HG03521 (cell line): ENCODE measurements around the gene HABP4.
"Not testable (repeated sequence)": the region's sequence is repeated elsewhere in the genome, so short reads cannot be mapped to it uniquely, and the experiment has no call there.

Experiments used
- ATAC-seq: cut with Tn5 transposase; IDR thresholded peaks from one replicate; pipeline ENCODE4 v1.9.1; 2021; ENCODE audit warnings: mild to moderate bottlenecking, moderate library complexity; ENCODE audit not compliant: unreplicated experiment

The HABP4 gene

DNA sequence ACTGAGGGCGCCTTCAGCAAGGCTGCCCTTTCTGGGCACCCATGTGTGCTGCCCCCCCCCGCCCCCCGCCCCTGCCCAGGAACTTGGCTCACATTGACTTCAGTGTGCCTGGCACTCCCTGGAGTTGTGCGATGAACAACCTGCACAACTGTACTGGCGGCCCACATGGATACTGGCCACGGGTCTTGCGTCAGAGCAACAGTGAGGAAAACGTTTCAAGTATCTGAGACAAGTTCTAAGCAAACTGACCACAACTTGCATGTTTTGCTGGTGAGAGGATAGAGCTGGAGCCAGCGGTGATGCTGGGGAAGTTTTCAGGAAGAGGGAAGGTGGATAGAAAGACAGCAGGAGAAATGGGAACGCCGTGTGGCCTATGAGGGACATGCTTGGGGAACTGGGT lies 45.4 kb downstream of the HABP4 start:
- no peak for ATAC-seq

DNA sequence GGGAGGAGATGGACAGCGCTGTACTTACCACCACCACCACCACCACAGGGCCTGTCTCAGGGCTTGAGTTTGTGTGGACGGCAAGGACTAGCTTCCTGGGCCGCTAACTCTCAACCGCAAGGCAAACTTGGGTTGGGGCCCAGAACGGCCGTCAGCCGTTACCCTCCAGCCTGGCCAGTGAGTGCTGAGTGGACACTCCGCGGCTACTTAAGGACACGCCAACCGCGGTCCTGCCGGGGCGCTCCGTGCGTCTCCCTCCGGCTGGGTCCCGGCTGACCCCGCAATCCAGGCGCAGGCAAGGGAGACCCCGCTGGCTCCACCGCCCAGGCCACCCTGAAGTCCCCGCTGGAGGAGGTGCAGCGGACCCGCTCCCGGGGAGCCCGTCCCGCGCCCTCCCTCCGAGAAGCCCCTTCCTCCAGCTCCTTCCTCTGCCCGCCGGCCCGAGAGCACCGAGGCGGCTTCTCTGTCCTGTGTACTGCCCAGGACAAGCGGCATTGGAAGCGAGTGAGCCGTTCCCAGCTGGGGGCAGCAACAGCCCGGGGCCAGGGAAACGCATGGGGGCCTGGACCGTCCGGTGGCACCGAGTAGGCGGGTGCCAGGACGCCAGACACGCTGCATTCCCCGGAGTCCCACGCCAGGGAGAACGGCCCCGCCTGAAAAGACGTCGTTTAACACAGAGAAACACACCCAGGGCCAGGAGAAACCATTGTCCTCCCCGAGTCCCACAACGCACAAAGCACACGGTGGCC lies 46.6 kb downstream of the HABP4 start:
- ATAC-seq: no peak

GRCh38 chr9:96497117-96497399 lies 47.1 kb downstream of the HABP4 start:
- ATAC-seq: no peak

- no peak for ATAC-seq
Observed at GRCh38 chr9:96498796-96499195, 48.8 kb downstream of the HABP4 start.

DNA sequence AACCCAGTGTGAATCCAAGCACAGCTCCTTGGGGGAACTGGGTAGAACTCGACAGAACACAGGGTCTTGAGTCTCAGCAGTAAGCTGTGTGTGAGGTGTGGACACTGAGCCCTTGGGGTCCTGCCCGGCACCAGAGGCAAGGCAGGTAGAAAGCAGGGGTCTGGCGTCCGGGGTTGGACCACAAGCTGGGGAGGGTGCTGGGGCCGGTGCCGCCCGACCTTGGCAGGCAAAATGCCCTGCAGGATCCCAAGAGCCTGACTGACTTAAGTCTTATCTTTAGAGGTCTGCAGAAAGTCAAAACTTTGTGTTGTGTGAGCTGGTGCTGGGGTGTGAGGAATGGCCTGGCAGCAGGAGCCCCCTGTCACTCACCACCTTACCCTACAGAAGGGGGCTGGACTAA lies 49.3 kb downstream of the HABP4 start:
- no peak for ATAC-seq

DNA sequence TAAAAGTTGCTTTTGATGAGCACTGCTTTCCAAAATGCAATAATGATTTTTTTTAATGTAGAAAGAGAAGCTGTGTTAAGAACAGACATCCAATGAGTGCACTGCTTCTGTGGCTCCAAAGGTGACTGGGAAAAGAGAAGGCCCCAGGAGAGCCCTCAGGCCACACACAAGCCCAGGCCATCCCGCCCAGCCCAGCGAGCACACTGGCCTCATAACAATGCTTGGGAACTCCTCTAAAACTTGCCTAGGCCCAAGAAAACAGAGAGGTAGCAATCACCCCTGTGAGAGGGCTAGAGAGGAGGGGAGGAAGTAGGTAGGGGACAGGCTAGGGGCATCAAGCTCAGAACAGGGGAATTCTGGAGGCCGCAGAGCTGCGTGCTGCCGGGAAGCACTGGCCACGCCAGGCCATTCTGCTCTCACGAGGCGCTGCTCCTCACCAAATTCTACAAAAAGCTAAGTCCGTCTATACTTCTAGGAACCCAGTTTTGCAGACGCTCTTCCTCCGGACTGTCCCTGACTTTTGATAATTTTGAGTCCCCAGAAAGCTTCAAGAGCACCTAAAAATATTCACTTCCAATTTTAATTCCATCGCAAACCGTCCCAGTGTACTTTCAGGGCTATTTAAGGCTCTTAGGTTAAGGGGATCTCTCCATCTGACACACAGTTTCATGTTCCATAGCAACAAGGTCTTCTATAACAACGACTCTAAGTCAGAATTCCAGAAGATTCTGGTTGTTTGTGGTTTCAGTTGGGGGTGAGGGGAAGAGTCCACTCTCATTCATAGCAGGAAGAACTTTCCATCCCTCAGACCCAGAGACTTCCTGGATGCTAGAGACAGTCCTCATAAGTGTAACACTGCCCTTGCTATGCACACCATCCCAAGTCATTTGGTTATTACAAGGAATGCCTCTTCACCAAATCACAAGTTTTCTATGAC lies 51.0 kb downstream of the HABP4 start:
- ATAC-seq: no peak

DNA sequence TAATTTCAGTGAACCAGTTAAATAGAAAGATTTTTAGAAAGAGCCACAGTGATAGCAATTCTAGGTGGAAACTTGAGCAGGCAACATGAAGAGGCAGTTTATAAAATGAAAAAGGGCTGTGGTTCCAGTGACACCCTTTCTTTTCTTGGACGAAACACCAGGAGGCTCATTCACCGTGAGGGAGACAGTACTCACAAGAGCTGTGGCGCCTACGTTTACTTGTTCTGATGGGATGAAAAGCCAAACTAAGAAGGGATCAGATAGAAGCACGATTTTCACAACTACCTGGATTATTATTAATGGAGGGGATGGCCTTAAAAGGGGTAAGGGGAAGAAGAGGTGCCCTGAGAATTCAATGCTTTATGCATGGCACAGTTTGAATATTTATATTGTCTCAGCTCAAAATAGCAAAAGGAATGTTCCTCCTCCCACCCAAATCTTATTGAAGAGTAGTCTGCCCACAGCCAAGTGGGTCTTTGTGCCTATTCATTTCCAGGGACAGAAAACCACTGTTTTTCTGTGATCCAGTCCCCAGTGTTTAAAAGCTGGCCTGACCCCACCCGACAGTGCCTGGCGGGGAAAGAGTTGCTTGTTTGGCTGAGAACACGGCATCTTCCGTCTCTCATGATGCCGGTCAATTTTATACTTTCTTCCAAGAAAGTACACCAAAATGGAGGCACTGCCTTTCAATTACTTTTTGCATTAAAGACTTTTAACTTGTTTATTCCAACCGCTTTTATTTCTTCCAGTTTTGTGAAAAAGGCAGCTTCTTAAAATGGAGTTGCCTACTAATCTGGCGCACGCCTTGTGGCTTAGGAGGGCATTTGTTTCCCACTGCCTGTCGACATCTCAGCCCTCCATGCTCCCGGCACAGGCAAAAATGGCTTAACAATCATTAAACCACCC lies 51.9 kb downstream of the HABP4 start:
- ATAC-seq: no peak

GRCh38 chr9:96502539-96503373 lies 52.8 kb downstream of the HABP4 start:
- ATAC-seq: no peak

DNA sequence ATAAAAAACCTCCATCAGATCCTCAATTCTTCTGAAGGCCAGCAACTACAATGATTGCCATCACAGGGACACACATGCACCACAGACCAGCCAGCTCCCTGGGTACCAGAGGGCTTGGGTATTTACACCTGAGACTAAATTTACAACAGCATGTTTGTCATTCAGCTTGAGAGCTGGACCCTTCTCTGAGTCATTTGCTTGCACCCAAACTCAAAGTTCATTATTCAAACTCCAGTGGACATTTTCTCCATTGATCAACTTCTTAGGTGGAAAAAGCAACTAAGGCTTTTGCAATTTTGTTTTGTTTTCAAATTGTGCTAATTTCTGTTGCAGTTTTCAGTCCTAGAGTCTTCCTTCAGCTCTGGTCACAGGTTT lies 53.4 kb downstream of the HABP4 start:
- not testable (repeated sequence) for ATAC-seq

- no peak for ATAC-seq
Observed at GRCh38 chr9:96503918-96504317, 53.9 kb downstream of the HABP4 start.

- ATAC-seq: no peak
Observed at GRCh38 chr9:96505316-96505991, 55.5 kb downstream of the HABP4 start.

GRCh38 chr9:96508227-96508940 lies 58.4 kb downstream of the HABP4 start:
- ATAC-seq: no peak

DNA sequence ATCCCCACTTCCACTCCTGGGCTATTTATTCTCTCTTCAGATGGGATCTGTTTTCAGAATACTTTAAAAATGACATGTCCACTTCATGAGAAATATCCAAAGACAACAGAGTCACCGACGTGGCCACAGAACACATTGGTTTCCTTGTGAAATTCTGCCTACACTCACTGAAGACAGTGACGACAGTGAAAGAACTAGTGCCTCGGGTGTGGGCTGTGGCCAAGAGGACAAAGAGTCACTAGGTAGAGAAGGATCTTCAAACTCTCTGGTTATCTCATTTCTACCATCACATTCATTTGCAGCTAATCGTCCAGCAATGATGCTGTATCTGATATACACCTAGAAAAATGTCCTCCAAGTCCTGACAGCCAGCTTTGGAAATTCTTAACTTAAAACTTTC lies 59.1 kb downstream of the HABP4 start:
- no peak for ATAC-seq

DNA sequence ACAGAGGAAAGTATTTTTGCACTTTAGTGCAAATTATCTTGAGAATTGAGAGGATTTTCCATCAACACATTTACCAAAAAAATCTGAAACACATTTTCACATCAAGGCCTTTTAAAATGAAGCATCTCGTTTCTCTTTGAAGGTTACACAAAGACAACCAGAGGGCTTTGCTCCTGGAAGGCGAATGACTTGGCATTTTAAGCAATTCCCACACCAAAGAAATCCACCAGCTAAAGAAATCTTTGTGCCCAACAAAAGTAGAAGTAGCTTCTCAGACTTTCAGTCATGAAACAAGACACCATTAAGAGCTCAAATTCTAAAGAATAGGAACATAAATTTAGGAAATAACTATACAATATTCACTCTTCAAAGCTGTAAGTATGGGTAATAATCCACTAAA lies 59.9 kb downstream of the HABP4 start:
- ATAC-seq: no peak

GRCh38 chr9:96510258-96510657 lies 60.3 kb downstream of the HABP4 start:
- no peak for ATAC-seq

DNA sequence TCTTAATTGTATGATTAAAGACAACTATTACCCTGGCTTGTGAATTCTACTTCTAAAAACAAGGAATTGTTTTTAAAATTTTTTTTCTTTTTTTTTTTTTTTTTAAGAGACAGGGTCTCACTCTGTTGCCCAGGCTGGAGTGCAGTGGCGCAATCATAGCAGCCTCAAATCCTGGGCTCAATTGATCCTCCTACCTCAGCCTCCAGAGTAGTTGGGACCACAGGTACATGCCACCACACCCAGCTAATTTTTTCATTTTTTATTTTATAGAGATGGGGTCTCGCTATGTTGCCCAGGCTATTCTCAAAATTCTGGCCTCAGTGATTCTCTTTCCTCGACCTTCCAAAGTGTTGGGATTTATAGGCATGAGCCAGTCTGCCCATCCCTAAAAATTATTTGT lies 62.3 kb downstream of the HABP4 start:
- no peak for ATAC-seq

GRCh38 chr9:96513622-96514021 lies 63.7 kb downstream of the HABP4 start:
- ATAC-seq: no peak

DNA sequence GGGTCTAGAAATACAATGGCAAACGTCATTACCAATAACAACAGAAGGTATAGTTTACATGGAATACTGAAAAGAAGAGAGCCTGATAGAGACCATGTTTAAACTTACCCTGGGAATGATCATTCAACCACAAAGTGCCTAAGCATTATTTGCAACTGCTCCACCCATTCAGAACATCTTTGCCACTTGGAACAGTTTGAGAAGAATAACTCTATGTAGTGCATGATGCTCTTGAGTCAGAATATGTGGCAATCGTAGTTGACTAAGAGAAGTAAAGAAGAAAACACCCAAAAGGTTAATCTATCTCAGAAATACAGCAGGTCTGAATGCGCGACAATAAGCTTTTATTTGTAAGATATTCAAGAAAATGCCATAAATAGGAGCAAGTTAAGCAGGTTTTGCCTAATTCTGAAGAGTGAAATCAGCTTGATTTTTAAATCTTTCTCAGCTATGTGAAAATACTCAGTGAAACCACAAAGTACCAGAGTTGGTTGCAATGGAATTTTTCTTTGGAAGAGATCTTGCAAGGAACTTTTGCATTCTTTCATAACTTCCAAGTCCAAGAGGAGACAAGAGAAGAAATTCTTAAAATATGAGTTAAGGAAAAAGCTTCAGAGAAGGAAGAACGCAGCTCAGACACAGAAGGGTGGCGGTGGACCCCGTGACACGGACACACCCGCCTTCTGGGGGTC lies 64.3 kb downstream of the HABP4 start:
- ATAC-seq: no peak

DNA sequence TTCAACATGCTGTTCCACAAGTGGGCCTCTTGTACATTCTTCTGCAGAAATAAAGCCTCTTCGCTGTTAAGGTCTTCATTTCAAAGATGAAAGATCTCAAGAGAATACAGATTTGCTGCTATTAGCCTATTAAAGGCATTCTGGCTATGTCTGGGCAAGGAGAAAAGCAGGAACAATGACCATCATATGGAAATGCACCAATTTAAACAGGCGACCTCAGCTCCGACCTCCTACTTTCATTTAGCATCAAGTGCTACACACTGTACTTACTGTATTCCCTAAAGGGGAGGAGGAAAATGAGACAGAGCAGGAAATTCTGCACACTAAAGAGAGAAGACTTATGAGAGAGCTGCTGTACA lies 64.8 kb downstream of the HABP4 start:
- ATAC-seq: no peak
